CD14-positive monocyte (primary cell): Measurements from ENCODE around the gene EPAS1. TPM values are rescaled to one million over a fixed set of nuclear protein-coding genes. Genes with fewer than 3 reads are reported as not detected.

Experiments used
- DNase-seq, 3 donors: peaks; one replicate each; pipeline ENCODE4 v3.0.0-alpha.2; 2011 to 2022
- H2AFZ ChIP-seq: 2 replicates; pipeline ENCODE4 v1.6.0; 2012; ENCODE audit warnings: mild to moderate bottlenecking, low read depth, low read length, inconsistent platforms; ENCODE audit not compliant: insufficient read depth, poor library complexity, severe bottlenecking
- H3K27ac ChIP-seq, 2 donors: 1 replicate in 1 of 2; 2 replicates in 1 of 2; pipeline ENCODE4 v1.5.1; 2012 to 2013; ENCODE audit warnings: low read length in 2 of 2, control low read depth in 1 of 2, inconsistent platforms in 1 of 2, low read depth in 1 of 2, mild to moderate bottlenecking in 1 of 2
- H3K27me3 ChIP-seq, 2 donors: one replicate each; pipeline versions ENCODE4 v1.6.0 to v1.6.1; 2011 to 2013; ENCODE audit warnings: low read length in 2 of 2; ENCODE audit not compliant: control insufficient read depth in 2 of 2, insufficient read depth in 2 of 2
- H3K36me3 ChIP-seq, 2 donors: replicated peaks in 1 of 2; 1 replicate in 1 of 2; 2 replicates in 1 of 2; pipeline versions ENCODE4 v1.5.1 to v1.6.1; 2012 to 2013; ENCODE audit warnings: low read length in 2 of 2, control low read depth in 1 of 2, inconsistent platforms in 1 of 2, mild to moderate bottlenecking in 1 of 2; ENCODE audit not compliant: insufficient read depth in 2 of 2, control insufficient read depth in 1 of 2
- H3K4me1 ChIP-seq, 2 donors: 1 replicate in 1 of 2; 2 replicates in 1 of 2; pipeline versions ENCODE4 v1.5.1 to v1.6.1; 2012 to 2013; ENCODE audit warnings: low read length in 2 of 2, control low read depth in 1 of 2, inconsistent platforms in 1 of 2, mild to moderate bottlenecking in 1 of 2, moderate library complexity in 1 of 2; ENCODE audit not compliant: insufficient read depth in 2 of 2, control insufficient read depth in 1 of 2
- H3K4me2 ChIP-seq: replicated peaks from 2 replicates; pipeline ENCODE3; 2012; ENCODE audit warnings: low read length, moderate library complexity, mild to moderate bottlenecking; ENCODE audit not compliant: poor library complexity, severe bottlenecking; ENCODE audit errors: extremely low read depth
- H3K4me3 ChIP-seq, 3 experiments: fragments of 200-600 bp in 1 of 3; sonication (generic) in 1 of 3; replicated peaks in 1 of 3; 1 replicate in 2 of 3; 2 replicates in 1 of 3; pipeline ENCODE4 v1.5.1; 2011 to 2013; ENCODE audit warnings: low read length in 3 of 3, mild to moderate bottlenecking in 3 of 3, control low read depth in 2 of 3, low read depth in 2 of 3, inconsistent platforms in 1 of 3, moderate library complexity in 1 of 3
- H3K79me2 ChIP-seq: 2 replicates; pipeline ENCODE4 v1.6.0; 2012; ENCODE audit warnings: mild to moderate bottlenecking, control low read depth, inconsistent platforms, low read length, moderate library complexity; ENCODE audit not compliant: insufficient read depth
- H3K9ac ChIP-seq: 2 replicates; pipeline ENCODE4 v1.6.0; 2017; ENCODE audit warnings: low read length, mild to moderate bottlenecking; ENCODE audit not compliant: insufficient read depth, poor library complexity, severe bottlenecking
- H3K9me3 ChIP-seq, 2 donors: replicated peaks in 1 of 2; 1 replicate in 1 of 2; 2 replicates in 1 of 2; pipeline versions ENCODE4 v1.5.1 to v1.6.1; 2012 to 2013; ENCODE audit warnings: low read length in 2 of 2, control low read depth in 1 of 2; ENCODE audit not compliant: control insufficient read depth in 1 of 2, insufficient read depth in 1 of 2
- H4K20me1 ChIP-seq: 2 replicates; pipeline ENCODE4 v1.6.0; 2012; ENCODE audit warnings: mild to moderate bottlenecking, low read length, control low read depth, moderate library complexity; ENCODE audit not compliant: insufficient read depth
- H3K27ac Mint-ChIP-seq, 7 donors: one replicate each; pipeline ENCODE4 v1.8.0; 2020; ENCODE audit warnings: mild to moderate bottlenecking in 7 of 7, mixed read lengths in 7 of 7, moderate library complexity in 6 of 7, inconsistent platforms in 2 of 7
- H3K27me3 Mint-ChIP-seq, 3 donors: one replicate each; pipeline ENCODE4 v1.8.0; 2021 to 2022; ENCODE audit warnings: low read depth in 3 of 3, mild to moderate bottlenecking in 3 of 3, mixed read lengths in 3 of 3, moderate library complexity in 3 of 3, inconsistent platforms in 1 of 3
- H3K36me3 Mint-ChIP-seq, 2 donors: one replicate each; pipeline ENCODE4 v1.8.0; 2020; ENCODE audit warnings: mixed read lengths in 2 of 2, inconsistent platforms in 1 of 2, mild to moderate bottlenecking in 1 of 2
- H3K4me1 Mint-ChIP-seq: one replicate; pipeline ENCODE4 v1.8.0; 2020; ENCODE audit warnings: mild to moderate bottlenecking, mixed read lengths
- H3K4me3 Mint-ChIP-seq, 2 donors: one replicate each; pipeline ENCODE4 v1.8.0; 2020; ENCODE audit warnings: mild to moderate bottlenecking in 2 of 2, mixed read lengths in 2 of 2, moderate library complexity in 1 of 2
- H3K9me3 Mint-ChIP-seq, 7 donors: one replicate each; pipeline ENCODE4 v1.8.0; 2020 to 2022; ENCODE audit warnings: mixed read lengths in 7 of 7, mild to moderate bottlenecking in 6 of 7, moderate library complexity in 6 of 7, inconsistent platforms in 2 of 7
- CTCF ChIP-seq: fragments of 200-600 bp; IDR thresholded peaks from one replicate; pipeline ENCODE4 v1.8.0; 2022; ENCODE audit warnings: antibody characterized with exemption, mild to moderate bottlenecking
- WGBS: methylation state at CpG from one replicate; pipeline ENCODE4 v1.1.5; 2013; ENCODE audit warnings: missing lambda C conversion rate; ENCODE audit not compliant: insufficient coverage; 5-methylcytosine and 5-hydroxymethylcytosine counted together
- intact Hi-C, 2 donors: fragments of 100-400 bp; cut with micrococcal nuclease; formaldehyde crosslinking; loops; one replicate each; pipeline versions ENCODE4 v1.15.0 to v1.15.1; 2023
- polyA plus RNA-seq, 3 donors: library from polyadenylated mRNA; depleted of rRNA in 1 of 3; unstranded in 2 of 3; stranded (reverse) in 1 of 3; fragments of 300-500 nt in 2 of 3; fragments of >200 nt in 1 of 3; fragmentation: Illumina TruSeq in 2 of 3; gene quantifications; 1 replicate in 2 of 3; 2 replicates in 1 of 3; pipeline ENCODE4 v1.2.3, GENCODE V29; 2012 to 2021

EPAS1 gene
- polyA plus RNA-seq, 3 donors, result 0.11 to 1.0 (median 0.88) TPM

GRCh38 chr2:46371854-46372253 lies 74.6 kb downstream of the EPAS1 start:
- no peak overlapping the region for H3K9ac ChIP-seq
- intact Hi-C loops, result no loop called here

GRCh38 chr2:46372475-46372874 lies 75.3 kb downstream of the EPAS1 start:
- Histone ChIP-seq H3K36me3 (no peaks in the 10 kb centered on the region), H2AFZ (no peak overlapping the region), H4K20me1 (no peaks in the 10 kb centered on the region), H3K9me3 (no peaks in the 10 kb centered on the region), H3K4me3 (no peak overlapping the region), H3K4me2 (no peak overlapping the region), H3K79me2 (no peaks in the 10 kb centered on the region), H3K27ac (no peak overlapping the region), H3K4me1 (peaks cover 7 to 14% of the 10 kb centered on the region in 2 donors), H3K27me3 (no peaks in the 10 kb centered on the region), H3K9ac (no peak overlapping the region)
- Mint-ChIP-seq H3K36me3 (peaks cover 0 to 3% of the 10 kb centered on the region in 2 donors), H3K4me1 (peaks cover 22% of the 10 kb centered on the region), H3K27me3 (peaks cover 0 to 10% (median 1%) of the 10 kb centered on the region in 3 donors), H3K9me3 (peaks cover 0 to 1% (median 0%) of the 10 kb centered on the region in 7 donors), H3K4me3 (no peak overlapping the region), H3K27ac (no peak overlapping the region)
- WGBS, result 100% methylated on average over 1 of the region's 2 CpGs
- TF ChIP-seq CTCF, result no peak
- DNase-seq, result no peak
- intact Hi-C loops, result no loop called here

More at GRCh38 chr2:46371854-46372253, 74.6 kb downstream of the EPAS1 start:
- no peaks in the 10 kb centered on the region for H3K9me3 ChIP-seq
- Mint-ChIP-seq H3K27ac (no peak overlapping the region), H3K4me3 (no peak overlapping the region), H3K36me3 (peaks cover 0 to 3% of the 10 kb centered on the region in 2 donors), H3K27me3 (peaks cover 0 to 10% (median 1%) of the 10 kb centered on the region in 3 donors), H3K4me1 (peaks cover 22% of the 10 kb centered on the region), H3K9me3 (no peaks in the 10 kb centered on the region)
- TF ChIP-seq CTCF, result no peak
- H3K36me3 ChIP-seq, result no peaks in the 10 kb centered on the region
- H3K4me1 ChIP-seq, result peaks cover 7 to 14% of the 10 kb centered on the region in 2 donors
- WGBS, result no CpG with 5 or more reads among the region's 1 CpG
- H2AFZ ChIP-seq, result no peak overlapping the region
- no peaks in the 10 kb centered on the region for H3K27me3 ChIP-seq
- no peaks in the 10 kb centered on the region for H4K20me1 ChIP-seq
- no peak overlapping the region for H3K4me3 ChIP-seq
- H3K79me2 ChIP-seq, result no peaks in the 10 kb centered on the region
- no peak for DNase-seq
- no peak overlapping the region for H3K27ac ChIP-seq
- H3K4me2 ChIP-seq, result no peak overlapping the region
